DOHH2 (cell line): ENCODE measurements around the gene EMP1.
A peak's percentile ranks its signal among the peaks of the same experiment; 100 is the strongest.

Experiments
- CTCF ChIP-seq: fragments of 200-600 bp; sonication (generic); IDR thresholded peaks from one replicate; pipeline ENCODE4 v1.5.1; 2014; ENCODE audit warnings: antibody characterized with exemption, mild to moderate bottlenecking, low read depth, low read length; ENCODE audit not compliant: poor library complexity, severe bottlenecking
- EZH2phosphoT487 ChIP-seq: fragments of 200-600 bp; sonication (generic); IDR thresholded peaks from 2 replicates; pipeline ENCODE4 v1.6.1; 2017; ENCODE audit warnings: borderline replicate concordance, mild to moderate bottlenecking, antibody characterized with exemption, low read length, moderate library complexity, mixed read lengths

- peak; percentile 67 for TF ChIP-seq CTCF
- no peak for TF ChIP-seq EZH2phosphoT487
Measured at GRCh38 chr12:13233830-13234641, 37.5 kb downstream of the EMP1 start.
